ENCODE measurements around the gene MFSD6. TPM values are rescaled to one million over a fixed set of nuclear protein-coding genes. Genes with fewer than 3 reads are reported as not detected.

The MFSD6 gene
- polyA plus RNA-seq, 2 of the 4 experiments (the other 2 are of a cell fraction): 14.3 to 41.3 TPM

- peaks cover 10% of the 10 kb centered on the region for H3K9me3 ChIP-seq
- WGBS (ENCODE audit: missing lambda C conversion rate): 62% methylated on average over 3 of the region's 3 CpGs
- TF ChIP-seq REST (IDR thresholded peaks at IDR 0.05) (no peak), FOSB (CRISPR knock-in tag; IDR thresholded peaks at IDR 0.05) (no peak), SREBF2 (IDR thresholded peaks at IDR 0.05) (no peak), TP53 (CRISPR knock-in tag; IDR thresholded peaks at IDR 0.05) (no peak), MAZ (IDR thresholded peaks at IDR 0.05; ENCODE audit: borderline replicate concordance, low read depth, low read length) (no peak), ESRRA (IDR thresholded peaks at IDR 0.05; ENCODE audit: borderline replicate concordance, low read length) (no peak), CBX2 (IDR thresholded peaks at IDR 0.05; ENCODE audit: borderline replicate concordance, low read depth) (no peak), CTCF (IDR thresholded peaks at IDR 0.05) (no peak), KDM1A (IDR thresholded peaks at IDR 0.05; ENCODE audit: low read depth) (no peak), CHD2 (IDR thresholded peaks at IDR 0.05; ENCODE audit: low read length, partially characterized antibody) (no peak), EP300 (IDR thresholded peaks at IDR 0.05) (no peak), ZNF302 (CRISPR knock-in tag; IDR thresholded peaks at IDR 0.05) (no peak), BCL3 (IDR thresholded peaks at IDR 0.05) (no peak)
- CTCF ChIA-PET: no interaction called here
- H3K4me2 ChIP-seq: peak overlapping the region; percentile 51
- H3K4me1 ChIP-seq: peaks cover 20% of the 10 kb centered on the region; the same call in 2 of the 3 replicates
- ATAC-seq: no peak; a peak in 1 of 6 replicates
- H3K27ac ChIP-seq: no peak overlapping the region
- DNase-seq (ENCODE audit: low read depth in 1 of 2, low spot score in 1 of 2): no peak
- POLR2A ChIA-PET: interaction anchor here (0.6 kb wide), 1 partner anchor 225 kb away, joined by 3 read pairs; no protein-coding TSS in a partner anchor
- FAIRE-seq: no peak
- no peak overlapping the region for H3K4me3 ChIP-seq
Observed at GRCh38 chr2:190545093-190545492, 136.9 kb downstream of the MFSD6 start.

GRCh38 chr2:190545555-190546385, 137.6 kb downstream of the MFSD6 start:
- POLR2A ChIA-PET: no interaction called here
- CTCF ChIA-PET: no interaction called here
- peaks cover 4% of the 10 kb centered on the region; the same call in 2 of the 3 replicates for H3K9me3 ChIP-seq
- 57% methylated on average over 5 of the region's 5 CpGs for WGBS (ENCODE audit: missing lambda C conversion rate)
- DNase-seq (ENCODE audit: low read depth in 1 of 2, low spot score in 1 of 2) (no peak), ATAC-seq (peak in 1 of 2 experiments; percentile 74; a peak in 3 of 6 replicates), FAIRE-seq (no peak)
- no peak overlapping the region for H3K27ac ChIP-seq
- peak overlapping the region; percentile 51 for H3K4me2 ChIP-seq
- H3K4me1 ChIP-seq: peaks cover 20% of the 10 kb centered on the region; the same call in 2 of the 3 replicates
- H3K4me3 ChIP-seq: no peak overlapping the region
- no peak for TF ChIP-seq CHD4 (IDR thresholded peaks at IDR 0.05; ENCODE audit: borderline replicate concordance)
- no peak for TF ChIP-seq MAFK (IDR thresholded peaks at IDR 0.05; ENCODE audit: partially characterized antibody)
- no peak for TF ChIP-seq ZC3H11A (IDR thresholded peaks at IDR 0.05)
- no peak for TF ChIP-seq FOSB (CRISPR knock-in tag; IDR thresholded peaks at IDR 0.05)
- TF ChIP-seq CBX8 (IDR thresholded peaks at IDR 0.05): no peak
- no peak for TF ChIP-seq FOSL2 (IDR thresholded peaks at IDR 0.05)
- TF ChIP-seq FOSL2 (CRISPR knock-in tag; IDR thresholded peaks at IDR 0.05): no peak
- TF ChIP-seq CBX2 (IDR thresholded peaks at IDR 0.05; ENCODE audit: borderline replicate concordance, low read depth): no peak
- TF ChIP-seq MAX (IDR thresholded peaks at IDR 0.05): no peak
- TF ChIP-seq EP300 (IDR thresholded peaks at IDR 0.05): no peak
- TF ChIP-seq ELK1 (IDR thresholded peaks at IDR 0.05; ENCODE audit: low read depth, low read length): no peak
- TF ChIP-seq ZFP36 (IDR thresholded peaks at IDR 0.05; ENCODE audit: borderline replicate concordance, partially characterized antibody): no peak
- no peak for TF ChIP-seq CEBPB (IDR thresholded peaks at IDR 0.05)
- no peak for TF ChIP-seq FOXS1 (CRISPR knock-in tag; IDR thresholded peaks at IDR 0.05)
- TF ChIP-seq E2F6 (IDR thresholded peaks at IDR 0.05; ENCODE audit: borderline replicate concordance, low read depth): no peak
- TF ChIP-seq HOXB13 (CRISPR knock-in tag; IDR thresholded peaks at IDR 0.05; ENCODE audit: low read depth): no peak
- no peak for TF ChIP-seq PHF8 (IDR thresholded peaks at IDR 0.05; ENCODE audit: borderline replicate concordance, low read depth)
